HepG2 (cell line): Measurements from ENCODE around the gene PTCRA. TPM values are rescaled to one million over a fixed set of nuclear protein-coding genes. Genes with fewer than 3 reads are reported as not detected.

Experiments
- ATF5 ChIP-seq: sonication (generic); formaldehyde crosslinking; IDR thresholded peaks from 2 replicates; pipeline ENCODE4 v1.4.0; 2020; ENCODE audit warnings: mild to moderate bottlenecking, low read depth, missing genetic modification reagents
- ATF7 ChIP-seq, 2 experiments: fragments of 450-650 bp in 1 of 2; sonication (generic) in 1 of 2; formaldehyde crosslinking in 1 of 2; IDR thresholded peaks; 2 replicates each; pipeline versions ENCODE4 v1.4.0 to v1.6.1; 2016 to 2020; ENCODE audit warnings: antibody characterized with exemption in 1 of 2, mild to moderate bottlenecking in 1 of 2, missing genetic modification reagents in 1 of 2
- CC2D1A ChIP-seq: sonication (generic); formaldehyde crosslinking; IDR thresholded peaks from 2 replicates; pipeline ENCODE4 v1.8.1; 2023; ENCODE audit warnings: mild to moderate bottlenecking, missing genetic modification reagents
- CTCF ChIP-seq: sonication (generic); formaldehyde crosslinking; IDR thresholded peaks from 2 replicates; pipeline ENCODE4 v1.5.0; 2020; ENCODE audit warnings: mild to moderate bottlenecking, missing genetic modification reagents, moderate library complexity
- DNMT1 ChIP-seq: sonication (generic); formaldehyde crosslinking; IDR thresholded peaks from 2 replicates; pipeline ENCODE4 v1.5.1; 2020; ENCODE audit warnings: mild to moderate bottlenecking, missing genetic modification reagents
- FOXP1 ChIP-seq, 2 experiments: fragments of 450-650 bp in 1 of 2; IDR thresholded peaks; 2 replicates each; pipeline ENCODE4 v1.6.1; 2017 to 2018; ENCODE audit warnings: antibody characterized with exemption in 1 of 2
- GMEB2 ChIP-seq: IDR thresholded peaks from 2 replicates; pipeline ENCODE4 v1.6.1; 2016; ENCODE audit warnings: missing biosample characterization, missing genetic modification reagents, low read depth
- HOXA9 ChIP-seq: sonication (generic); formaldehyde crosslinking; IDR thresholded peaks from 2 replicates; pipeline ENCODE4 v1.8.1; 2022; ENCODE audit warnings: missing genetic modification reagents, mild to moderate bottlenecking, moderate library complexity, borderline replicate concordance
- JUND ChIP-seq: sonication (generic); formaldehyde crosslinking; IDR thresholded peaks from 2 replicates; pipeline ENCODE4 v1.8.0; 2022; ENCODE audit warnings: mild to moderate bottlenecking, missing genetic modification reagents
- MED13 ChIP-seq: sonication (generic); formaldehyde crosslinking; IDR thresholded peaks from 2 replicates; pipeline ENCODE4 v1.5.0; 2020; ENCODE audit warnings: missing genetic modification reagents
- NFYC ChIP-seq: IDR thresholded peaks from 2 replicates; pipeline ENCODE4 v1.6.1; 2016; ENCODE audit warnings: missing genetic modification reagents, missing compliant biosample characterization
- RXRB ChIP-seq: IDR thresholded peaks from 2 replicates; pipeline ENCODE4 v1.6.1; 2016; ENCODE audit warnings: borderline replicate concordance, missing genetic modification reagents, missing compliant biosample characterization
- SCMH1 ChIP-seq: sonication (generic); formaldehyde crosslinking; IDR thresholded peaks from 2 replicates; pipeline ENCODE4 v1.9.0; 2021; ENCODE audit warnings: missing genetic modification reagents, mild to moderate bottlenecking, borderline replicate concordance
- TCF12 ChIP-seq, 2 experiments: fragments of 450-650 bp in 1 of 2; sonication (generic) in 1 of 2; formaldehyde crosslinking in 1 of 2; IDR thresholded peaks; 2 replicates each; pipeline versions ENCODE4 v1.6.1 to v1.8.0; 2017 to 2022; ENCODE audit warnings: antibody characterized with exemption in 1 of 2, mild to moderate bottlenecking in 1 of 2, missing genetic modification reagents in 1 of 2, moderate library complexity in 1 of 2
- TSC22D2 ChIP-seq: sonication (generic); formaldehyde crosslinking; IDR thresholded peaks from 2 replicates; pipeline ENCODE4 v1.5.1; 2020; ENCODE audit warnings: missing genetic modification reagents, mild to moderate bottlenecking, borderline replicate concordance
- ZKSCAN5 ChIP-seq: sonication (generic); formaldehyde crosslinking; IDR thresholded peaks from 2 replicates; pipeline ENCODE4 v1.5.1; 2020; ENCODE audit warnings: mild to moderate bottlenecking, missing genetic modification reagents
- ZNF883 ChIP-seq: sonication (generic); formaldehyde crosslinking; IDR thresholded peaks from 2 replicates; pipeline ENCODE4 v1.5.1; 2020; ENCODE audit warnings: mild to moderate bottlenecking, missing genetic modification reagents; ENCODE audit errors: not compliant biosample characterization
- polyA plus RNA-seq, 8 experiments: library from polyadenylated mRNA; depleted of rRNA in 3 of 8; stranded (reverse) in 7 of 8; unstranded in 1 of 8; fragments of >200 nt; fragmentation: Illumina TruSeq in 4 of 8; extraction: Trizol in 4 of 8; gene quantifications; 2 replicates each; pipeline versions ENCODE4 v1.2.1 to v1.2.3, GENCODE V29; 2011 to 2016; ENCODE audit warnings: low read depth in 4 of 8, missing spikeins in 1 of 8, mixed read lengths in 1 of 8; ENCODE audit not compliant: insufficient read depth in 1 of 8
- total RNA-seq, 5 experiments: library from RNA; depleted of rRNA; stranded (reverse); fragments of >200 nt; fragmentation: Illumina TruSeq; extraction: Trizol; gene quantifications; 2 replicates each; pipeline ENCODE4 v1.2.3, GENCODE V29; 2016; ENCODE audit warnings: low read depth in 1 of 5
- TF ChIP-seq, protein P1 (sequence below): sonication (generic); formaldehyde crosslinking; IDR thresholded peaks from 2 replicates; pipeline ENCODE4 v1.4.0; 2020; ENCODE audit warnings: mild to moderate bottlenecking, low read depth, missing genetic modification reagents
- TF ChIP-seq, protein P2 (sequence below): sonication (generic); formaldehyde crosslinking; IDR thresholded peaks from 2 replicates; pipeline ENCODE4 v1.8.1; 2023; ENCODE audit warnings: mild to moderate bottlenecking, inconsistent platforms, moderate library complexity, missing genetic modification reagents, borderline replicate concordance

PTCRA gene
- total and polyA plus RNA-seq, 2 of the 13 experiments (the other 11 are each of a cell fraction or from before 2014, with no cell fraction given), result not detected

GRCh38 chr6:42879372-42880239 is 36.2 kb upstream of the PTCRA start, which contains the start of gene RPL7L1 (continued):
- peak; percentile 19; the same call in 1 of the 2 replicates for TF ChIP-seq NFYC (CRISPR knock-in tag)
- TF ChIP-seq HOXA9, result no peak; the same call in 1 of the 2 replicates
- peak; percentile 79 for TF ChIP-seq GMEB2 (CRISPR knock-in tag)
- no peak; the same call in none of the 2 replicates for TF ChIP-seq CTCF (CRISPR knock-in tag)
- TF ChIP-seq ZNF883 (CRISPR knock-in tag), result peak; percentile 62
- 0 out of 2 replicates have a peak, but pooled peaks have one; percentile 56 for TF ChIP-seq CC2D1A
- peak; percentile 12; the same call in 1 of the 2 replicates for TF ChIP-seq JUND (CRISPR knock-in tag)
- no peak for TF ChIP-seq SCMH1 (CRISPR knock-in tag)
- TF ChIP-seq ATF5, result 0 out of 2 replicates have a peak, but pooled peaks have one; percentile 81
- no peak; the same call in 1 of the 2 replicates for TF ChIP-seq ZKSCAN5 (CRISPR knock-in tag)
- no peak for TF ChIP-seq ATF7 (IDR thresholded peaks at IDR 0.05)
- TF ChIP-seq ATF7 (CRISPR knock-in tag; IDR thresholded peaks at IDR 0.05), result peak; percentile 44; the same call in 1 of the 2 replicates
- TF ChIP-seq RXRB, result peak; percentile 23
- peak; percentile 86; the same call in 1 of the 2 replicates for TF ChIP-seq TSC22D2
- peak; percentile 78 for TF ChIP-seq MED13 (CRISPR knock-in tag)
- TF ChIP-seq, protein P1, sequence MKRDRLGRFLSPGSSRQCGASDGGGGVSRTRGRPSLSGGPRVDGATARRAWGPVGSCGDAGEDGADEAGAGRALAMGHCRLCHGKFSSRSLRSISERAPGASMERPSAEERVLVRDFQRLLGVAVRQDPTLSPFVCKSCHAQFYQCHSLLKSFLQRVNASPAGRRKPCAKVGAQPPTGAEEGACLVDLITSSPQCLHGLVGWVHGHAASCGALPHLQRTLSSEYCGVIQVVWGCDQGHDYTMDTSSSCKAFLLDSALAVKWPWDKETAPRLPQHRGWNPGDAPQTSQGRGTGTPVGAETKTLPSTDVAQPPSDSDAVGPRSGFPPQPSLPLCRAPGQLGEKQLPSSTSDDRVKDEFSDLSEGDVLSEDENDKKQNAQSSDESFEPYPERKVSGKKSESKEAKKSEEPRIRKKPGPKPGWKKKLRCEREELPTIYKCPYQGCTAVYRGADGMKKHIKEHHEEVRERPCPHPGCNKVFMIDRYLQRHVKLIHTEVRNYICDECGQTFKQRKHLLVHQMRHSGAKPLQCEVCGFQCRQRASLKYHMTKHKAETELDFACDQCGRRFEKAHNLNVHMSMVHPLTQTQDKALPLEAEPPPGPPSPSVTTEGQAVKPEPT (CRISPR knock-in tag), result no peak
- TF ChIP-seq TCF12 (IDR thresholded peaks at IDR 0.05), result no peak
- TF ChIP-seq TCF12 (CRISPR knock-in tag; IDR thresholded peaks at IDR 0.05), result peak; percentile 78; the same call in 1 of the 2 replicates
- TF ChIP-seq, protein P2, sequence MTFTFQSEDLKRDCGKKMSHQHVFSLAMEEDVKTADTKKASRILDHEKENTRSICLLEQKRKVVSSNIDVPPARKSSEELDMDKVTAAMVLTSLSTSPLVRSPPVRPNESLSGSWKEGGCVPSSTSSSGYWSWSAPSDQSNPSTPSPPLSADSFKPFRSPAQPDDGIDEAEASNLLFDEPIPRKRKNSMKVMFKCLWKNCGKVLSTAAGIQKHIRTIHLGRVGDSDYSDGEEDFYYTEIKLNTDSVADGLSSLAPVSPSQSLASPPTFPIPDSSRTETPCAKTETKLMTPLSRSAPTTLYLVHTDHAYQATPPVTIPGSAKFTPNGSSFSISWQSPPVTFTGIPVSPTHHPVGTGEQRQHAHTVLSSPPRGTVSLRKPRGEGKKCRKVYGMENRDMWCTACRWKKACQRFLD (CRISPR knock-in tag), result peak; percentile 88; the same call in 1 of the 2 replicates
- TF ChIP-seq DNMT1, result no peak
- TF ChIP-seq FOXP1 (IDR thresholded peaks at IDR 0.05), result peak; percentile 63; the same call in 1 of the 2 replicates
- peak; percentile 53; the same call in 1 of the 2 replicates for TF ChIP-seq FOXP1 (CRISPR knock-in tag; IDR thresholded peaks at IDR 0.05)
